Esophagus muscularis mucosa (tissue), 4 donors: ENCODE results near the gene SETBP1. TPM values are rescaled to one million over a fixed set of nuclear protein-coding genes. Genes with fewer than 3 reads are reported as not detected.
A peak's percentile ranks its signal among the peaks of the same experiment; 100 is the strongest.

Source experiments
- DNase-seq: peaks from one replicate; pipeline ENCODE4 v3.0.0-alpha.2; 2017; ENCODE audit errors: extremely low spot score
- H3K27ac ChIP-seq, 4 donors: fragments of 200-600 bp; sonication (generic); replicated peaks in 1 of 4; 1 replicate in 3 of 4; 2 replicates in 1 of 4; pipeline ENCODE4 v1.5.1; 2016 to 2019; ENCODE audit warnings: mild to moderate bottlenecking in 1 of 4
- H3K27me3 ChIP-seq, 4 donors: fragments of 200-600 bp; sonication (generic); one replicate each; pipeline versions ENCODE4 v1.5.1 to v1.6.0; 2016 to 2019
- H3K36me3 ChIP-seq, 4 donors: fragments of 200-600 bp; sonication (generic); one replicate each; pipeline ENCODE4 v1.5.1; 2016 to 2019
- H3K4me1 ChIP-seq, 4 donors: fragments of 200-600 bp; sonication (generic); one replicate each; pipeline ENCODE4 v1.5.1; 2016 to 2019
- H3K4me3 ChIP-seq, 4 donors: fragments of 200-600 bp; sonication (generic); 1 replicate in 2 of 4; 2 replicates in 2 of 4; pipeline ENCODE4 v1.5.1; 2016 to 2019; ENCODE audit warnings: mild to moderate bottlenecking in 4 of 4, moderate library complexity in 1 of 4
- H3K9me3 ChIP-seq, 4 donors: fragments of 200-600 bp; sonication (generic); 1 replicate in 3 of 4; 2 replicates in 1 of 4; pipeline ENCODE4 v1.5.1; 2016 to 2019
- CTCF ChIP-seq, 3 experiments: fragments of 200-600 bp in 2 of 3; fragments of 450-650 bp in 1 of 3; sonication (generic) in 2 of 3; IDR thresholded peaks; one replicate each; pipeline ENCODE4 v1.5.1; 2017 to 2019; ENCODE audit warnings: antibody characterized with exemption in 3 of 3, mild to moderate bottlenecking in 2 of 3, moderate library complexity in 1 of 3
- EP300 ChIP-seq: sonication (generic); formaldehyde crosslinking; IDR thresholded peaks from one replicate; pipeline ENCODE4 v1.6.1; 2017; ENCODE audit warnings: antibody characterized with exemption
- POLR2A ChIP-seq: fragments of 450-650 bp; IDR thresholded peaks from one replicate; pipeline ENCODE4 v1.6.1; 2017; ENCODE audit warnings: antibody characterized with exemption, moderate library complexity, mild to moderate bottlenecking, low read depth
- POLR2AphosphoS5 ChIP-seq, 2 donors: sonication (generic); formaldehyde crosslinking; IDR thresholded peaks; one replicate each; pipeline ENCODE4 v1.6.1; 2017; ENCODE audit warnings: antibody characterized with exemption in 2 of 2
- WGBS: methylation state at CpG from one replicate; pipeline ENCODE4 v1.1.5; 2018; 5-methylcytosine and 5-hydroxymethylcytosine counted together
- intact Hi-C: fragments of 100-400 bp; cut with DNase I; formaldehyde crosslinking; loops from one replicate; pipeline ENCODE4 v1.15.1; 2023
- total RNA-seq, 4 donors: library from RNA; depleted of rRNA; stranded (reverse); fragments of >200 nt; gene quantifications; one replicate each; pipeline versions ENCODE4 v1.1.0 to v1.2.1, GENCODE V29; 2016

SETBP1 gene
- total RNA-seq, 4 donors from 2014 or later = 40.9 to 86.5 (median 65.1) TPM

DNA sequence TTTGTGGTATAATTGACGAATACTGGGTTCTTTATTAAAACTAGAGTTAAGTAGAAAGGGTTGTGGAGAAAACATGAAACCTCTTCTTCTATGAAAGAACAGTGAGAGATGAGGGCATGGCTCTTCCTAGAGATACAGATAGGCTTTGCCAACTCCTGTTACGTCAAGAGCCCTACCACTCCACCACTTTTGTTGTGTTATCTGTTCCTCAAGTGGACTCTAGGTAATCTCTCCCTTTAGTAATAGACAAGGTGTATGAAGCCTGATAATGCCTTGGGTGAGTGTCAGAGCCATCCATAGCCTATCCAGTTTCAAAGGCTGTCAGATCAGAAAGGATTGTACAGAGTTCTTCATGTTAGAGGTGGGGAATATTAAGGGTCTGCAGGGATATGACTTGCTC lies 176.4 kb downstream of the SETBP1 start:
- Histone ChIP-seq H3K27me3 (no peaks in the 10 kb centered on the region), H3K36me3 (no peaks in the 10 kb centered on the region), H3K4me1 (peaks cover 24 to 58% (median 44%) of the 10 kb centered on the region in 4 donors), H3K4me3 (no peak overlapping the region), H3K27ac (peak overlapping the region in 1 of 4 donors; percentile 41), H3K9me3 (no peaks in the 10 kb centered on the region)
- DNase-seq = no peak
- intact Hi-C loops = no loop called here
- 88% methylated on average over 2 of the region's 2 CpGs for WGBS
- no peak for TF ChIP-seq CTCF (IDR thresholded peaks at IDR 0.05)
- no peak for TF ChIP-seq POLR2A
- TF ChIP-seq POLR2AphosphoS5 (IDR thresholded peaks at IDR 0.05) = no peak
- TF ChIP-seq EP300 = no peak

DNA sequence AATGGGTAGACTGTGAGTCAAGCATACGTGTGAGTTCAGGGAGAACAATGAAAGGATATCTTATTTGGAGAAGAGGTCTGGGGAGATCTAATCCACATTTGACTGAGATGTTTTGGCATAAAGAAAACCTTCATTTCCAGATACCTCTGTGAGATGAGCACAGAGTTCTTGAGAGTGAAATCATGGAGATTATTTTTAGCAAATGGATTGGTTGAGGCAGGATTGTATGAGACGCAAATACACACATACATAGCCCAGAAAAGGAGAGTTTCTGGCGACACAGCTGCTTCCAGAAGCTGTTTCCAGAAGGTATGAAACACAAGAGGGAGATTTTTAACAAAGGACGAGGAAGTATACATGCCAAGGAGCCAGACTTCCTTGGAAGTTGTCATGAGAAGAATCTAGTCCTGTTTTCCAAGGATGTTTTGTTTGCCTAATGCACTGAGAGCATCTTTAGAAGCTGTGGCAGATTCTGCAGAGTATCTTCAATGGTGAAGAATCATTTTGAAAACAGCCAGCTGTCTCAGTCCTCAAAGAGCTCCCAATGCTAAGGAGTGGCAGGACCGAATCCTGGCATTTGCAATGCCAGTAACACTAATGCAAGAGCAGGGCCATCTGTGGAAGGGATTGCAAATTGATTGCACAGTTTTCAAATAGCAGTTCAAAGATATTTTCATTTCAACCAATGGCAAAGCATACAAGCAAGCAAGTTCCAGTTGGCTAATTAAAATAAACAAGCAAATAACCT lies 177.2 kb downstream of the SETBP1 start:
- Histone ChIP-seq H3K4me3 (no peak overlapping the region), H3K9me3 (no peaks in the 10 kb centered on the region), H3K27ac (peak overlapping the region in 1 of 4 donors; percentile 41), H3K27me3 (no peaks in the 10 kb centered on the region), H3K36me3 (no peaks in the 10 kb centered on the region), H3K4me1 (peaks cover 15 to 56% (median 38%) of the 10 kb centered on the region in 4 donors)
- 54% methylated on average over 5 of the region's 5 CpGs for WGBS
- no peak for DNase-seq
- intact Hi-C loops = no loop called here
- TF ChIP-seq POLR2A = no peak
- no peak for TF ChIP-seq CTCF (IDR thresholded peaks at IDR 0.05)
- no peak for TF ChIP-seq EP300
- no peak for TF ChIP-seq POLR2AphosphoS5 (IDR thresholded peaks at IDR 0.05)

GRCh38 chr18:44859263-44859662 lies 178.6 kb downstream of the SETBP1 start:
- Histone ChIP-seq H3K4me1 (peaks cover 13 to 54% (median 38%) of the 10 kb centered on the region in 4 donors), H3K36me3 (no peaks in the 10 kb centered on the region), H3K27ac (no peak overlapping the region), H3K9me3 (no peaks in the 10 kb centered on the region), H3K4me3 (no peak overlapping the region), H3K27me3 (no peaks in the 10 kb centered on the region)
- TF ChIP-seq CTCF (IDR thresholded peaks at IDR 0.05) = no peak
- TF ChIP-seq POLR2AphosphoS5 (IDR thresholded peaks at IDR 0.05) = no peak
- TF ChIP-seq POLR2A = no peak
- no peak for TF ChIP-seq EP300
- intact Hi-C loops = no loop called here
- no peak for DNase-seq

GRCh38 chr18:44859751-44860439 lies 179.2 kb downstream of the SETBP1 start:
- DNase-seq = no peak
- 36% methylated on average over 6 of the region's 6 CpGs for WGBS
- H3K27ac ChIP-seq = peak overlapping the region in 2 of 4 donors; percentile 26 to 49
- peaks cover 13 to 58% (median 41%) of the 10 kb centered on the region in 4 donors for H3K4me1 ChIP-seq
- TF ChIP-seq EP300 (no peak), POLR2AphosphoS5 (IDR thresholded peaks at IDR 0.05) (no peak), CTCF (IDR thresholded peaks at IDR 0.05) (no peak), POLR2A (no peak)
- H3K36me3 ChIP-seq = no peaks in the 10 kb centered on the region
- H3K27me3 ChIP-seq = no peaks in the 10 kb centered on the region
- no peak overlapping the region for H3K4me3 ChIP-seq
- no peaks in the 10 kb centered on the region for H3K9me3 ChIP-seq
- intact Hi-C loops = no loop called here
